ENCODE data around the gene DTNA.

The DTNA gene

GRCh38 chr18:34760444-34760843, 50.3 kb downstream of the DTNA start:
- Histone ChIP-seq H3K27me3 (ENCODE audit: insufficient read depth, low read length, poor library complexity) (peaks cover 7% of the 10 kb centered on the region), H3K4me2 (ENCODE audit: insufficient read depth, low read length) (no peak overlapping the region), H3K36me3 (ENCODE audit: insufficient read depth, low read length) (no peaks in the 10 kb centered on the region), H3K4me3 (ENCODE audit: low read depth in 1 of 2, low read length in 2 of 2) (no peak overlapping the region), H4K20me1 (ENCODE audit: insufficient read depth, low read length) (no peaks in the 10 kb centered on the region), H3K9ac (ENCODE audit: low read depth, low read length) (no peak overlapping the region), H3K9me3 (ENCODE audit: insufficient read depth, low read length, severe bottlenecking) (no peaks in the 10 kb centered on the region), H3K79me2 (ENCODE audit: insufficient read depth, low read length) (no peaks in the 10 kb centered on the region), H3K4me1 (ENCODE audit: insufficient read depth, low read length) (no peaks in the 10 kb centered on the region), H3K27ac (ENCODE audit: low read length) (no peak overlapping the region), H2AFZ (ENCODE audit: low read depth, low read length) (no peak overlapping the region)
- no peak for DNase-seq
- no peak for ATAC-seq (ENCODE audit: insufficient read depth, low read depth)
- TF ChIP-seq, protein P1, sequence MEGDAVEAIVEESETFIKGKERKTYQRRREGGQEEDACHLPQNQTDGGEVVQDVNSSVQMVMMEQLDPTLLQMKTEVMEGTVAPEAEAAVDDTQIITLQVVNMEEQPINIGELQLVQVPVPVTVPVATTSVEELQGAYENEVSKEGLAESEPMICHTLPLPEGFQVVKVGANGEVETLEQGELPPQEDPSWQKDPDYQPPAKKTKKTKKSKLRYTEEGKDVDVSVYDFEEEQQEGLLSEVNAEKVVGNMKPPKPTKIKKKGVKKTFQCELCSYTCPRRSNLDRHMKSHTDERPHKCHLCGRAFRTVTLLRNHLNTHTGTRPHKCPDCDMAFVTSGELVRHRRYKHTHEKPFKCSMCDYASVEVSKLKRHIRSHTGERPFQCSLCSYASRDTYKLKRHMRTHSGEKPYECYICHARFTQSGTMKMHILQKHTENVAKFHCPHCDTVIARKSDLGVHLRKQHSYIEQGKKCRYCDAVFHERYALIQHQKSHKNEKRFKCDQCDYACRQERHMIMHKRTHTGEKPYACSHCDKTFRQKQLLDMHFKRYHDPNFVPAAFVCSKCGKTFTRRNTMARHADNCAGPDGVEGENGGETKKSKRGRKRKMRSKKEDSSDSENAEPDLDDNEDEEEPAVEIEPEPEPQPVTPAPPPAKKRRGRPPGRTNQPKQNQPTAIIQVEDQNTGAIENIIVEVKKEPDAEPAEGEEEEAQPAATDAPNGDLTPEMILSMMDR (IDR thresholded peaks at IDR 0.05; ENCODE audit: borderline replicate concordance, extremely low read depth, low read length, poor library complexity, severe bottlenecking) = no peak
- no peak for TF ChIP-seq EZH2 (IDR thresholded peaks at IDR 0.05; ENCODE audit: borderline replicate concordance, low read depth, low read length, severe bottlenecking)

DNA sequence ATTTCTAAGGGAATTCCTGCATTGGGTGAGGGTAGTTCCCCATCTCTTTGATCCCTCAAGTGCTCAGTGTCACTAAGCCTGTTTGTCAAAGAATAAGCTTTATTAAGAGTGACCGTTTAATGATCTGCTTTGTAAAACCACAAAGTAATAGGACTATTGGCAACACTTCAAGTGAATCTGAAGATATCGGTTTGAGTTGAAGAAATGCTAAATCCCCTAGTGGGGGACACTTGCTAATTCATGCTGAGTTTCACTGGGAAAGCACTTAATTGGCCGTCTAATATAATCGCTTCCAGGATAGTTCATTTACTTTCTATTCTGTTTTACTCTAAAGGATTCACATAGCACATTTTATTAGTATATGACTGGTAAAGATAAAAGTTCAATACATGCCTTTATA, 54.4 kb downstream of the DTNA start:
- ATAC-seq (ENCODE audit: insufficient read depth, low read depth) = no peak
- no peak overlapping the region for H3K4me2 ChIP-seq (ENCODE audit: insufficient read depth, low read length)
- no peaks in the 10 kb centered on the region for H4K20me1 ChIP-seq (ENCODE audit: insufficient read depth, low read length)
- H3K4me3 ChIP-seq (ENCODE audit: low read depth in 1 of 2, low read length in 2 of 2) = no peak overlapping the region
- no peaks in the 10 kb centered on the region for H3K9me3 ChIP-seq (ENCODE audit: insufficient read depth, low read length, severe bottlenecking)
- H3K9ac ChIP-seq (ENCODE audit: low read depth, low read length) = no peak overlapping the region
- no peaks in the 10 kb centered on the region for H3K79me2 ChIP-seq (ENCODE audit: insufficient read depth, low read length)
- DNase-seq = no peak
- H3K4me1 ChIP-seq (ENCODE audit: insufficient read depth, low read length) = no peaks in the 10 kb centered on the region
- H3K27ac ChIP-seq (ENCODE audit: low read length) = no peak overlapping the region
- H2AFZ ChIP-seq (ENCODE audit: low read depth, low read length) = no peak overlapping the region
- H3K27me3 ChIP-seq (ENCODE audit: insufficient read depth, low read length, poor library complexity) = peaks cover 14% of the 10 kb centered on the region
- no peak for TF ChIP-seq EZH2 (IDR thresholded peaks at IDR 0.05; ENCODE audit: borderline replicate concordance, low read depth, low read length, severe bottlenecking)
- TF ChIP-seq, protein P1 (IDR thresholded peaks at IDR 0.05; ENCODE audit: borderline replicate concordance, extremely low read depth, low read length, poor library complexity, severe bottlenecking) = no peak
- H3K36me3 ChIP-seq (ENCODE audit: insufficient read depth, low read length) = no peaks in the 10 kb centered on the region

- DNase-seq = no peak
- H3K27ac ChIP-seq (ENCODE audit: low read length) = no peak overlapping the region
- no peaks in the 10 kb centered on the region for H3K79me2 ChIP-seq (ENCODE audit: insufficient read depth, low read length)
- H3K4me2 ChIP-seq (ENCODE audit: insufficient read depth, low read length) = no peak overlapping the region
- TF ChIP-seq, protein P1 (IDR thresholded peaks at IDR 0.05; ENCODE audit: borderline replicate concordance, extremely low read depth, low read length, poor library complexity, severe bottlenecking) = no peak
- no peak for TF ChIP-seq EZH2 (IDR thresholded peaks at IDR 0.05; ENCODE audit: borderline replicate concordance, low read depth, low read length, severe bottlenecking)
- H3K27me3 ChIP-seq (ENCODE audit: insufficient read depth, low read length, poor library complexity) = peaks cover 11% of the 10 kb centered on the region
- no peak overlapping the region for H3K9ac ChIP-seq (ENCODE audit: low read depth, low read length)
- H3K36me3 ChIP-seq (ENCODE audit: insufficient read depth, low read length) = no peaks in the 10 kb centered on the region
- no peaks in the 10 kb centered on the region for H3K4me1 ChIP-seq (ENCODE audit: insufficient read depth, low read length)
- H4K20me1 ChIP-seq (ENCODE audit: insufficient read depth, low read length) = no peaks in the 10 kb centered on the region
- H2AFZ ChIP-seq (ENCODE audit: low read depth, low read length) = no peak overlapping the region
- no peaks in the 10 kb centered on the region for H3K9me3 ChIP-seq (ENCODE audit: insufficient read depth, low read length, severe bottlenecking)
- H3K4me3 ChIP-seq (ENCODE audit: low read depth in 1 of 2, low read length in 2 of 2) = no peak overlapping the region
- no peak for ATAC-seq (ENCODE audit: insufficient read depth, low read depth)
Observed at GRCh38 chr18:34767601-34768027, 57.5 kb downstream of the DTNA start.

DNA sequence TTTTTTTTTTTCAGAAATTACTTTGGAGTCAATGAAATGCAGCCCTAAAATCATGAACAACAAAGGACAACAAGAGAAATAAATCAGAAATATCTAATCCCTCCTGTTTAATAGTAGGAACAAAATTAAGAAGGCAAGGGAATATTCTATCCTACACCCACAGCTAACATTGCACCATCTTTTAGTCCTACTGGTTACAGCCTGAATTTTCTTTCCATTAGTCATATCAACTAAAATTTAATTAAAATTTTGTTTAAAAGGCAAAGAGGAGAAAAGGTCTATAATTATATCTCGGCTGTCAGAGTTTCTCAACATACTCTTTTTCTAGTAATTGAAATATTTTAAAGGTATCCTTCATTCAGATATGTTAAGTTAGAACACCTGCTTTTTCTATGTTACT, 61.9 kb downstream of the DTNA start:
- Histone ChIP-seq H3K27ac (ENCODE audit: low read length) (no peak overlapping the region), H3K36me3 (ENCODE audit: insufficient read depth, low read length) (no peaks in the 10 kb centered on the region), H3K4me1 (ENCODE audit: insufficient read depth, low read length) (no peaks in the 10 kb centered on the region), H3K27me3 (ENCODE audit: insufficient read depth, low read length, poor library complexity) (peaks cover 16% of the 10 kb centered on the region), H3K4me3 (ENCODE audit: low read depth in 1 of 2, low read length in 2 of 2) (no peak overlapping the region), H3K9ac (ENCODE audit: low read depth, low read length) (no peak overlapping the region), H4K20me1 (ENCODE audit: insufficient read depth, low read length) (no peaks in the 10 kb centered on the region), H3K79me2 (ENCODE audit: insufficient read depth, low read length) (no peaks in the 10 kb centered on the region), H3K9me3 (ENCODE audit: insufficient read depth, low read length, severe bottlenecking) (no peaks in the 10 kb centered on the region), H3K4me2 (ENCODE audit: insufficient read depth, low read length) (no peak overlapping the region), H2AFZ (ENCODE audit: low read depth, low read length) (no peak overlapping the region)
- no peak for DNase-seq
- no peak for TF ChIP-seq EZH2 (IDR thresholded peaks at IDR 0.05; ENCODE audit: borderline replicate concordance, low read depth, low read length, severe bottlenecking)
- TF ChIP-seq, protein P1 (IDR thresholded peaks at IDR 0.05; ENCODE audit: borderline replicate concordance, extremely low read depth, low read length, poor library complexity, severe bottlenecking) = no peak
- no peak for ATAC-seq (ENCODE audit: insufficient read depth, low read depth)

Measured in DND-41 (cell line).